GM19043 (cell line): ENCODE measurements around the gene GPR132.
"Not testable (repeated sequence)": the region's sequence is repeated elsewhere in the genome, so short reads cannot be mapped to it uniquely, and the experiment has no call there.

ENCODE experiments used
- ATAC-seq: cut with Tn5 transposase; IDR thresholded peaks from one replicate; pipeline ENCODE4 v1.9.1; 2021; ENCODE audit warnings: low read depth; ENCODE audit not compliant: unreplicated experiment

The GPR132 gene

DNA sequence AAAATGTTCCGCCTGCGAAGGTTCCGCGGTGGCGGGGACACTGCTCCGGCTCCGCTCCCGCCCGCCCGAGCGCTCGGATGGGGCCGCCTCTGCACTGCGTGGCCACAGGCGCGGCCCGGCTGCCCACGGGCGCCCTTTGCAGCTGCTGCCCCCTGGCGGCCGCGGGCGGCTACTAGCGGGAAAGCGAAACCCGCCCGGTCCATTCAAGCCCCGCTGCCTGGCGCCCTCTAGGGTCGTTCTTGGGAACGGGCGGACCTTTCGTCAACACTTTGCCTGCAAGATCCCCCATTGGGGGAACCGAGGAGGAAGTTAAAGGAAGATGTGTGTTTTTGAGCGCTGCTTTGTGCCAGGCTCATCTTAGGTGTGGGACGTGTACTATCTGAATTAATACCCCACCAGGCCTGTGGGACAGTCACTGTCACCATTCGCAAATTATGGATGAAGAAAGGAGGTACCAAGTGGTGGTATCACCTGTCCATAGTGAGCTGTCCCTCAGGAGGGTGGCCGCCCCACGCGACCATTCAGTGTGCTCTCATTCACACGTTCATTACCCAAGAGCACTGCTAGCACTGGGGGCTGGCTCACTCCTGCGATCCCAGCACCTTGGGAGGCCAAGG is 19.4 kb downstream of the GPR132 start:
- ATAC-seq = peak; percentile 65

DNA sequence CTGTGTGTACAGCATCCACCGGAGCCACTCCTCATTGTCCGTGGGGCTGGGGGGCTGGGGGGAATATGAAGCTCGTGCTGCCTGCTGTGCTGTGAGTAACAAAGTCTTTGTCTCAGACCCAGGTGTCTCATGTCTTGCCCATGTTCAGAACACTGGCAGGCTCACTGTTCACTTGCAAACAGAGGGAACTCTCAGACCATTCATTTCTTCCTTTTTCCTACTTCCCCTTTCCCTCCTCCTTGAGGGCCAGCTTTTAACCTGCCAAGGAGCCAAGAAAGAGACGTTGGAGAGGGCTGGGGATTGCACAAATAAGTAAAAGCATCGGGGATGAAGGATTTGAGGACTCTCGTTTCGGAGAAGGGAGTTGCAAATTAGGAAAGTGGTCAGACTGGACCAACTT is 21.6 kb downstream of the GPR132 start:
- ATAC-seq = no peak

DNA sequence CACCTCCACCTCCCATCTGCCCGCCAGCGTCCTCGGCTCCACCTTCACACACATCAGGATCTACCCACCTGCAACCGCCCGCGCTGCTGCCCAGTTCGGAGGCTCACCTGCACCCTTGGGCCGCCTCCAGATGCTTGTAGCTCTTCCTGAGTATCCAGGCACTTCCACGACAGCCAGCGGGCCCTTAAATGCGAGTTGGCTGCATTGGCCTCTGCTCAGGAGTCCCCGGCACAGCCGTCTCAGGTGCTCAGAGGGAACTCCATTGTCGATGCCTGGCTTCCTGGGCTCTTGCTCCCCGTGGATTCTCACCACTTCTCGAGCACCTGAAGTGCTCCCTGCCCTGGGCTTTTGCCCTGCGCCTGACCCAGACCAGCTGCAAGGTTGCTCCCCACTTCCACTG is 22.4 kb downstream of the GPR132 start:
- ATAC-seq = no peak

DNA sequence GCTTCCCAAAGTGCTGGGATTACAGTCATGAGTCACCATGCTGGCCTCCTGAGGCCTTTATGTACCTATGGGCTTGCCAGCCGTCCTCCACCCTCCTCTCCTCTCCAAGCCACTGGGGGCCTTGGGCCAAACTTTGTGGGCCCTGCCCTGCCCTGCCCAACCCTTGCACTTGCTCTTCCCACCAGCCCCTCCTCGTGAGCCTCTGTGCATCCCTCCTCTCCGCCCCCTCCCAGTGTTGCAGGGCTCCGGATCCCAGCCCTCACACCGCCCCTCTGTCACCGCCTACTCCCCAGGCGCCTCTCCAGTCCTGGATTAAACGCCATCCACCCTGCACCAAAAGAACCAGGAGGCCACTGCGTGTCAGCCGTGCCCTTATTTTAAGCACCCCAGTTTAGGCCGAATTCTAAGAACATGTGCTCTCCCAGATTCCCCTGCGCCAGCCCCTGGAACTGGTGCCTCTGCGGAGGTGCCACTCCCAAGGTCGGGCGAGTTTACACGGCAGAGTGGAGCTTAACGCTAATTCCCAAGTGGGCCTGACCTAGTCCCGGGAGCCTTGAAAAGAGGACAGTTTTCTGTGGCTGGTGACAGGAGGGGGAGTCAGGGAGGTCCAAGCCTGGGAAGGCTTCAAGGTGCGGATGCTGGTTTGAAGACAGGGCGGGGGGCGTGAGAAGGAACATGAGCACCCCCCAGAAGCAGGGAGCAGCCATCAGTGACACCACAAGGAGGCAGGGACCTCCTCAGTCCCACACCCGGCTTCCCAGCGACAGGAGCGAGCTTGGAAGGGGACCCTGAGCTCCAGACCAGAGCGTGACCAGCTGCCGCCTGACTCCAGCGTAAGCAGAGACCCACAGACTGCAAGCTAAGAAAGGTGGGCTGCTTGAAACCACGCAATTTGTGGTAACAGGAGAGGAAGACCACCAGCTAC is 23.1 kb downstream of the GPR132 start:
- ATAC-seq = no peak

DNA sequence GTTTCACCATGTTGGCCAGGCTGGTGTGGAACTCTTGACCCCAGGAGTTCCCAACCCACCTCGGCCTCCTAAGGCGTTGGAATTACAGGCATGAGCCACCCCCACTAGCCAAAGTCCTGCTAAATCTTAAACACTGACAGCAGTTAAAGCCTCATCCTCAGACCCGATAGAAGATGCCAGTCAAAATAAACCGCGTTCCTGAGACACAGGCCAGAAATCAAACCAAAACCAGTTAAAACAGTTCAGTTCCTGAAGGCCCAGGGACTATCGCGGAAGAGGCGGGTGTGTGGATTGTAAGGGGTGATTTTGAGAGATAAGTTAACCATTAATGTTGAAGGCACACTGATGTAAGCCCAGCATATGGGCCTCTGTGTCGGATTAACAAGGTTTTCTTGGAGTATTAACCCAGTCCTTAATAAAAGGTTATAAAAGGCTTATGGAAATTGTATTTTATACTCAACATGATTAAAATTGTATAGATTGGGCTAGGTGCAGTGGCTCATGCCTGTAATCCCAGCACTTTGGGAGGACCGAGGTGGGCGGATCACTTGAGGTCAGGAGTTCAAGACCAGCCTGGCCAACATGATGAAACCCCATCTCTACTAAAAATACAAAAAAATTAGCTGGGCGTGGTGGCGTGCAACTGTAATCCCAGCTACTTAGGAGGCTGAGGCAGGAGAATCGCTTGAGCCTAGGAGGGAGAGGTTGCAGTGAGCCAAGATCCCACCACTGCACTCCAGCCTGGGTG is 25.6 kb downstream of the GPR132 start:
- ATAC-seq = no peak

DNA sequence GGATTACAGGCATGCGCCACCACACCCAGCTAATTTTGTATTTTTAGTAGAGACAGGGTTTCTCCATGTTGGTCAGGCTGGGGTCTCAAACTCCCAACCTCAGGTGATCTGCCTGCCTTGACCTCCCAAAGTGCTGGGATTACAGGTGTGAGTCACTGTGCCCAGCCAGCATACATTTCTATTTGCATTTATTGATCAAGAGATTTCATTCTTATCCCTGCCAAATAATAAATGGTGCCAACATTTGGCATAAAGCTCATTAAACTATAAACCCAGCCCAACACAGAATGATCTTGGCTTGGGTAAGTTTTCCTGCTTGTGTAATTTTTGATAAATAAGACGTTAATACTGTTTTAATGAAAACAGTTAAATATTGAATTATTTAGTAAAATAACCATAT is 29.6 kb downstream of the GPR132 start:
- ATAC-seq = not testable (repeated sequence)

DNA sequence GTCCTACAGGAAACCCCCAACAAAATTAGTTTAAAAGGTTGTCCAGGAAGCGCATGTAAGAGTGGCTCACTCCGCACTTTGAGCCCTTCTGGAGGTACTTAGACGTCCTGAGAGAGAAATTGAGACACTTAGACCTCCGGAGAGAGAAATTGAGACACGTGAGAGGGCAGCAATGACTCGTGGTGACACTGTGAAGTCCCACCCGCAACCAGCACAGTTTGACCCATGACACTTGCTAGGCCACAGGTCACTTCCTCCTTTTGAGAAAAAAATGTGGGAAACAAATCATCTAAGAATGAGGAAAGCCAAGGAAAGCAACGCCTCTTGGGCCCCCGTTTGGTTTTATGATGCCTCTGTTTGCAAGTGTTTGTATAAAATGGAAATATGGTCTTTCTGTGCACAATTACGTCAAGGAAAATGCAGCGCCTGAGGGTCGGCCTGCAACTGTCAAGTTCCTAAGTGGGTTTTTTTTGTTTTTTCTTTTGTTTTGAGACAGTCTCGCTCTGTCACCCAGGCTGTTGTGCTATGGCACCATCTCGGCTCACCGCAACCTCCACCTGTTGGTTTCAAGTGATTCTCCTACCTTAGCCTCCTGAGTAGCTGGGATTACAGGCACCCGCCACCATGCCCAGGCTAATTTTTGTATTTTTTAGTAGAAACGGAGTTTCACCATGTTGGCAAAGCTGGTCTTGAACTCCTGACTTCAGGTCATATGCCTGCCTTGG is 30.8 kb downstream of the GPR132 start:
- ATAC-seq = no peak

DNA sequence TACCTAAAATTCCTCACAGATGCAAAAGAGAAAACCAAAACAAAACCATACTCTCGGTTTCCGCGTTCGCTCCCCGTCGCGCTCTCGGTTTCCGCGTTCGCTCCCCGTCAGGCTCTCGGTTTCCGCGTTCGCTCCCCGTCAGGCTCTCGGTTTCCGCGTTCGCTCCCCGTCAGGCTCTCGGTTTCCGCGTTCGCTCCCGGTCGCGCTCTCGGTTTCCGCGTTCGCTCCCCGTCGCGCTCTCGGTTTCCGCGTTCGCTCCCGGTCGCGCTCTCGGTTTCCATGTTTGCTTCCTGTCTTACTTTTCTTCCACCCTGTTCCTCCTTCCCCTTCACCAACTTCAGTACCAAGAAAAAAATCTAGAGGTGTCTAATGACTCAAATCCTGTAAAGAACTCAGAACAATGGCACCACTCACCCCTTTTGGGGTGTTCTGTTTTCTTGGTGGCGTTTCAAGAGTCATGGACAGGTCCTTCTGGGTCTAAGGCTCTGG is 31.8 kb downstream of the GPR132 start:
- ATAC-seq = not testable (repeated sequence)

DNA sequence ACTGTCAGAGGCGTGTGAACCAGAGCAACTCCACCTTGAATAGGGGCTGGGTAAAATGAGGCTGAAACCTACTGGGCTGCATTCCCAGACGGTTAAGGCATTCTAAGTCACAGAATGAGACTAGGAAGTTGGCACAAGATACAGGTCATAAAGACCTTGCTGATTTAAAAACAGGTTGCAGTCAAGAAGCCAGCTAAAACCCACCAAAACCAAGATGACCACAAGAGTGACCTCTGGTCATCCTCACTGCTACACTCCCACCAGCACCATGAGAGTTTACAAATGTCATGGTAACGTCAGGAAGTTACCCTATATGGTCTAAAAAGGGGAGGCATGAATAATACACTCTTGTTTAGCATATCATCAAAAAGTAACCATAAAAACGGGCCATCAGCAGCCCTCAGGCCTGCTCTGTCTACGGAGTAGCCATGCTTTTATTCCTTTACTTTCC is 32.8 kb downstream of the GPR132 start:
- ATAC-seq = not testable (repeated sequence)

DNA sequence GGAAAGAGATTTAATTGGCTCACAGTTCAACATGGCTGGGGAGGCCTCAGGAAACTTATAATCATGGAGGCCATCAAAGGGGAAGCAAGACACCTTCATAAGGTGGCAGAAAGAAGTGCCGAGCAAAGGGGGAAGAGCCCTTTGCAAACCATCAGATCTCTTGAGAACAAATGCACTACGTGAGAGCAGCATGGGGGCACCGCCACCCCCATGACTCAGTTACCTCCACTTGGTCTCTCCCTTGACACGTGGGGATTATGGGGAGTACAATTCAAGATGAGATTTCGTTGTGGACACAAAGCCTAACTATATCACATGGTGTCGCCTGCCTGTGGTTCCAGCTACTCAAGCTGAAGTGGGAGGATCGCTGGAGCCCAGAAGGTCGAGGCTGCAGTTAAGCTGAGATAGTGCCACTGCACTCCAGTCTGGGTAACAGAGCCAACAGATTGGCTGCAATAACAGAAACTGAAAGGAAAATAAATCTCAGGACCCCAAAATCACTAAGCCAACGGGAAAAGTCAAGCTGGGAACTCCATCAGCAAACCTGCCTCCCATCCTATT is 34.3 kb downstream of the GPR132 start:
- no peak for ATAC-seq

DNA sequence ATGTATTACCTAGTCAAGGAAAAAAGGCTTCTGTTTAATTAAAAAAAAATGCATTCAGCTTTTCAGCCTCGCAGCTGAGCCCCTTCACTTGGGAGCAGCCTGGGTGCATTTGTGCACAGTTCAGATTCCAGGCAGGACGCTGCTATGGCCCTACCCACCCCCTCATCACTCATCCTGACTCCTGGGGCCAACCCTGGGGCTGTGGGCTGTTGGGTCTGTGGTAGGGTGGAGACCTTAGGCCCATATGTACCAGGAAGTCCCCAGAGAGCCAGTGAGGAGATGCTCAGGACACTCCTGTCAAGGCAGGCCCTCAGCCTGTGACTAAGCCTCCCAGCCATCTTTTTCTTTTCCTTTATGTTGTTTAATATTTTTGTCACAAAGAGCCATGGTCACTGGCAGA is 35.0 kb downstream of the GPR132 start:
- no peak for ATAC-seq

DNA sequence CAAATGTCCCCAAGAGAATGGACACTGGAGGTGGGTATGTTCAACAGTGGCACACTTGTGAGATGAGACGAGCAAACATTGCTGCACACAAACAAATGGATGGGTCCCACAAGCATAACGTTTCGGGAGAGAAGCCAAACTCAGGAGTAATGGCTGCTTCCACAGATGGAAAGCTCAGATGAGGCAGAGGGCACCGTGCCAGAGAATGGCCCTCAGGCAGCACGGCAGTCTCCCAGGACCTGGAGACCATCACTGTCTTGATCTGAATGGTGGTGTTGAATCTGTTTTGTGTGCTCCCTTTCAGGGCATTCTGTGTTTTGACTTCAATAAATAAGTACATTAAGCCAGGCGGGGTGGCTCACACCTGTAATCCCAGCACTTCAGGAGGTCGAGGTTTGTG is 35.8 kb downstream of the GPR132 start:
- ATAC-seq = no peak

DNA sequence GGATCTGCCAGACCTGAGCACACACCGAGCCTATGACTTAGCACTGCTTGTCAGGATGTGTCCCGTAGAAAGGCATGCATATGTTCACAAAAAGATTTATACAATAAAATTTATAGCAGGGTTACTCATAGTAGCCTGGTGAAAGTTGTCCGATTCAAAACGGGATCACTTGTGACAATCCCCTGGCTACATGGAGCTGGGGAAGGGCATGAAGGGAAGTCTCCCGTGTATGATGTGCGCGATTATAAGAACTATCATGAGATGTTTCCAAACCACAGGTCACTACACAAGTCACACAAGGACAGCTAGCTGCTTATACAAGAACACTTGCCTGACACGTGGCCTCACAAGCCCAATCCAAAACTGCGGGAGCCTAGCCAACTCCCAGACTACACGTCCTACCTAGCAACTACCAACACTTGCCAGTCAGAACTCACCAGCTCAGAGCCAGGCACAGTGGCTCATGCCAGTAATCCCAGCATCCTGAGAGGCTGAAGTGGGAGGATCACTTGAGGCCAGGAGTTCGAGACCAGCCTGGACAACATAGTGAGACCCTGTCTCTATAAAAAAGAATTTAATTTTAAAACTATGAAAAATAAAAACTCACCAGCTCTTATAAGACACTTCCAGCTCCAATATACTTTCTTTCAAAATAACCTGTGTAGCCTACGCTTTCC is 36.8 kb downstream of the GPR132 start:
- ATAC-seq = no peak

DNA sequence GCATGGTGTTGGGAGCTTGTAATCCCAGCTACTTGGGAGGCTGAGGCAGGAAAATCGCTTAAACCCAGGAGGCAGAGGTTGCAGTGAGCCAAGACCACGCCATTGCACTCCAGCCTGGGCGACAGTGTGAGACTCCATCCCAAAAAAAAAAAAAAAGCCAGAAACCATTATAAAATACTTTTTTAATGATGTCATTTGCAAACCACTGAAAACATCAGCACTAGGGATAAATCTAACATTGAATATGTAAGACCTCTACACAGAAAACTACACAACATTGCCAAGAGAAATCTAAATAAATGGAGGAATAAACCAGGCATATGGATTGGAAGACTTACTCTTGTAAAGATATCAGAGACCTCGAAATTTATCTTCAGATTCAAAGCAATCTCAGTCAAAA is 37.5 kb downstream of the GPR132 start:
- not testable (repeated sequence) for ATAC-seq

DNA sequence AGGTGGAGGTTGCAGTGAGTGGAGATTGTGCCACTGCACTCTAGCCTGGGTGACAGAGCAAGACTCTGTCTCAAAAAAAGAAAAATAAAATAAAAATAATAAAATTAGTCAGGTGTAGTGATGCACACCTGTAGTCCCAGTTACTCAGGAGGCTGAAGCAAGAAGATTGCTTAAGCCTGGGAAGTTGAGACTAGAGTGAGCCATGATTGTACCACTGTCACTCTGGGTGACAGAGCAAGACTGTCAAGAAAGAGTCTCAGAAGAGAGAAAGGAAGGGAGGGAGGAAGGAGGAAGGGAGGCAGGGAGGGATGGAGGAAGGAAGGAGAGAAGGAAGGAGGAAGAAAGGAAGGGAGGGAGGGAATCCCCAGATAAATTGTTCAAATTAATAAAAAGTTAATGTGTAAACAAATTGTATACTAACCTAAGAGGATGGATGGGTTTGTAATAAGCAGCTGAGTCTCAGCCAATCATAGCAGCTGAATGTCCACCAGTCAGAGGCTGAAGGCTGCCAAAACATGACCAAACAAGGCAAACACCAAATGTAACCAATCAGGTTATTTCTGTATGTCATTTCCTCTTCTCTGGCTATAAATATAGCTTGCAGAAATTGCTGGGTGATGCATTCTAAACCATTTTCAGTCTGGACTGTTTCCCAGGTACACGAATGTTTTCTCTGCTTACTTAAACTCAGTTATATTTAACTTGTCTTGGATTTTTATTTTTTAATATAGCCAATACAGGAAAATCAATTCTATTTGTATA is 38.2 kb downstream of the GPR132 start:
- no peak for ATAC-seq

DNA sequence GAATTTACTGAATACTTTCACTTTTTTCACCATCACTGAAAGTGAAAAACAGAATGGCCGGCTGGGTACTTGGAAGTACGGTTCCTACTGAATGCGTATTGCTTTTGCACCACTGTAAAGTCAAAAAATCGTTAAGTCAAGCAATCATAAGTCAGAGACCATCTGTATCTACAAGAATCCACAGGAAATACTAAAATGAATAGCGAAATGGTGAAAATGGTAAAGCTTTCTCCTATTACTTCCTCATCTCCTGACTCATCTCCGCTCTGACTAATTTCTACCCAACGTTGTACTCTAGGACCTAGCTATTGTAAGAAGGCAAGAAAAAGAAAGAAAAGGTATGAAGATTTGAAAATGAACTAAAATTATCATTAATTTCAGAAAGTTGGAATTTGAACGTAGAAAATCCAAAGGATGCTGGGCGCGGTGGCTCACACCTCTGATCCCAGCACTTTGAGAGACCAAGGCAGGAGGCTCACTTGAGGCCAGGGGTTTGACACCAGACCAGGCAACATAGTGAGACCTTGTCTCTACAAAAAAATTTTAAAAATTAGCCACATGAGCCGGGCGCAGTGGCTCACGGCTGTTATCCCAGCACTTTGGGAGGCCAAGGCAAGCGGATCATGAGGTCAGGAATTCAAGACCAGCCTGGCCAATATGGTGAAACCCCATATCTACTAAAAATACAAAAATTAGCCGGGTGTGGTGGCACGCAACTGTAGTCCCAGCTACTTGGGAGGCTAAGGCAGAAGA is 39.0 kb downstream of the GPR132 start:
- no peak for ATAC-seq

DNA sequence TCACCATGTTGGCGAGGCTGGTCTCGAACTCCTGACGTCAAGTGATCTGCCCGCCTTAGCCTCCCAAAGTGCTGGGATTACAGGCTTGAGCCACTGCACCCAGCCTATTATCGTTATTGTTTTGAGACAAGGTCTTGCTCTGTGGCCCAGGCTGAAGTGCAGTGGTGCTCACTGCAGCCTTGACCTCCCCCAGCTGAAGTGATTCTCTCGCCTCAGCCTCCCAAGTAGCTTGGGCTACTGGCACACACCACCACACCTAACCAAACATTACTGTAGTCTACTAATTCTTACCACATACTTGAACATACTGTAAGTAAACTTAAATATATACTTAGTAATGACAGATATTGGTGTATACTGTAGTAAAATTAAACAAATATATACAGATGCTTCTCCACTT is 39.8 kb downstream of the GPR132 start:
- no peak for ATAC-seq

DNA sequence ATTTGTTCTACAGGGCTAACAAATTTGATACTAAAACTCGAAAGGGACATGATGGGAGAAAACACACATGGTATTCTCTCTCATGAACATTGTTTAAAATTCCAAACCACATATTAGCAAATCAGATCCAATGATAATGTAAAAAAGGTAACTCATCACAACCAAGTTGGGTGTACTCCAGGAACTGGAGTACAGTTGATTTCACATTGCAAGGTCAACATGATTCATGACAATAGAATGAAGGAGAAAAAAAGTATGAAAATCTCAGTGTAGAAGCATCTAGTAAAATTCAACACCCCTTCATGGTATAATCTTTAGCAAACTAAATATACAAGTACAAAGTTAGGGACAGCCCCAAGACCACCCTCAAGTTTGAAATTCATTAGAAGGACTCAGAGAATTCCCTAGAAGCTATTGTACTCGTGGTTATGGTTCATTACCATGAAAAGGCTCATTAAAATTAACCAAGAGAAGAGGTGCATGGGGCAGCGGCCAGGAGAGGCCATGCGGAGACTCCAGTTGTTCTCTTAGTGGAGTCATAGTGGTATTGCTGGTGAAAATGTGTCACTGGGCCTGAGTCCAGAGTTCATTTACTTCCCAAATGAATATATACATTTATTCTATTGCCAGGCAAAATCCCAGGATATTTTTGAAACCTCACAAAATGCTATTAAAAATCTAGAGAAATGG is 41.3 kb downstream of the GPR132 start:
- ATAC-seq = no peak
